ENCODE results near the gene C3orf20.

C3orf20 gene

DNA sequence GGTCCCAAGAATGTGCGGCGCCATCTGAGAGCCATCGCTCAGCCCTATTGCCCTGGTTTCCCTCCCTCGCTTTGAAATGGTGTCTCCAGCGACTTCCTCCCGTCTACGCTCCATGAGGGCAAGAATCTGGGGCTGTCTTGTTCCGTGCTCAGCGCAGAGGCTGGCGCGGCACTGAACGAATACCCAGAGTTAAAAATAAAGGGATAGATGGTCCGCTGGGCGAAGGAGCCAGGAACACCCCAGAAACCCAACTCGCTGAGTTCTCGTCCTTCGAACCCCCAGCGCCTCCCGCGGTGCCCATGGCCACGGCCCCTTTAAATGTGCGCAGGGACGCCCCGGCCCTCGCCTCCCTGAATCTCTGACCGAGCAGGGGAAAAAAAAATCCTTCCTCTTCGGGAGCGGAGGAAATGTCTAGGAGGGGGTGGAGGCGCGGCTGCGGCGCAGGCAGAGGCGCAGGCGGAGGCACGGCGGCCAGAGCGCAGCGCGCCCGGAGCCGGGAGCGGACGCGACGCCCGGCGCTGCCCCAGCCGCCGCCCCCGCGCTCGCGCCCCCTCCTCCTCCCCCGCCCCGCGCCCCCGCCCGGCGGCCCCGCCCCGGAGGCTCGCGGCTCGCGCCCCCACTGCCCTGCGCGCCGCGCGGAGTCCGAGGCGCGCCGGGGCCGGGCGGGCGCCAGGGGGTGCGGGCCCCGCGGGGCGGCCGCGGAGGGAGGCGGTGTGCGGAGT, 135.3 kb downstream of the C3orf20 start:
- no peak for DNase-seq (ENCODE audit: extremely low read depth in 1 of 2, low read depth in 1 of 2)

GRCh38 chr3:14810801-14811661, 136.1 kb downstream of the C3orf20 start:
- no peak for DNase-seq (ENCODE audit: extremely low read depth in 1 of 2, low read depth in 1 of 2)

DNA sequence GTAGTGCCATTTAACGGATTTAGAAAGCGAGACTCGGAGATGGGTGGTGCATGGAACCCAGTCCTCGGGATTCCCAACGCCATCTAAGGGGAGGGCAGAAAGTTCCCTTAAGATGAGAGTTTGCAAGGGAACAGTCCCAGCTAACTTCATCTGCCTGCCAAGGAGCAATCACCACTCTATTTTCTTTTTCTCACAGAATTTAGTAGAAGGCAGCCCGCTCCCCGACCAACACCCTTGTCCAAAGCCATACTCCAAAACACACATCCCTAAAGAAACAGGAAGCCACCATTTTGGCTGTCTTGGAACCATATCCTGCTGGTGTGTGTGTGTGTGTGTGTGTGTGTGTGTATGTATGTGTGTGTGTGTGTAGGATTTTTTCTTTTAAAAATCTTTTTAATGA, 136.7 kb downstream of the C3orf20 start:
- no peak for DNase-seq (ENCODE audit: extremely low read depth in 1 of 2, low read depth in 1 of 2)

GRCh38 chr3:14812196-14812790, 137.4 kb downstream of the C3orf20 start:
- DNase-seq (ENCODE audit: extremely low read depth in 1 of 2, low read depth in 1 of 2): no peak

DNA sequence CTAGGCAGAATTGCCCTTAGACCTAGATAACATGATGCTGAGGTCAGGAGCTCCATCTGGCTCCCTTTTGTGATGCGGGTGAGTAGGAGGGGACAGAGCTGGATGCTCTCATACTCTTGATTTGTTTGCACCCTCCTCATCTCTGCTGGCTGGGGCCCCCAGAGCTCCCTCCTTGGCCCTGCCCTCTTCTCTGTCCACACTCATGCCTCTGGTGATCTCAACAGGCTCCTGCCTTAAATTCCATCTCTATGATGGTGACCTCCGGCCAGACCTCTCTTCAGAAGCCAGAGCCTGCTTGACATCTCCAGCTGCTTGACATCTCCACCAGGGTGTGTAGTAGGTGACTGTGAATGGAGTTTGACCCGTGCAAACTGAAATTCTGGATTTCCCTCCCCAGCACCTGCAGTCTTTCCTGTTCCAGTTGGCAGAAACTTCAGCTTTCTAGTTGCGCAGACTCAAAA, 139.5 kb downstream of the C3orf20 start:
- DNase-seq (ENCODE audit: extremely low read depth in 1 of 2, low read depth in 1 of 2): no peak

DNA sequence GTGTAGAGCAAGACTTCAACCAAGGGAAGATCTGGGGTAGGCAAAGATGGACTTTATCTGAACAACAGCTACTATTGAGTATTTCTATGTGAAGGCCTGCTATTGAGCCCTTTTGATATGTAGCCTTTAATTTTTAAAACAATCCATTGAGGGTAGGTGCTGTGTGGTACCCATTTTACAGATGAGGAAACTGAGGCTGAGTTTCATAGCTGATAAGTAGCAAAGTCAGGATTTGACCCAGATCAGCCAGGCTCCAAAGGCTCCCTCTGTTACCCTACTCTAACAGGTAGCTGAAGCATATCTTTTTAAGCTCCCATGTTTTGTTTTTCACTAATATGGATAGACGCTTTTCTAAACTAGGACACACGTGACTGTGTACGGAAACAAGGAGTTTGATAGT, 141.4 kb downstream of the C3orf20 start:
- DNase-seq (ENCODE audit: extremely low read depth in 1 of 2, low read depth in 1 of 2): no peak

DNA sequence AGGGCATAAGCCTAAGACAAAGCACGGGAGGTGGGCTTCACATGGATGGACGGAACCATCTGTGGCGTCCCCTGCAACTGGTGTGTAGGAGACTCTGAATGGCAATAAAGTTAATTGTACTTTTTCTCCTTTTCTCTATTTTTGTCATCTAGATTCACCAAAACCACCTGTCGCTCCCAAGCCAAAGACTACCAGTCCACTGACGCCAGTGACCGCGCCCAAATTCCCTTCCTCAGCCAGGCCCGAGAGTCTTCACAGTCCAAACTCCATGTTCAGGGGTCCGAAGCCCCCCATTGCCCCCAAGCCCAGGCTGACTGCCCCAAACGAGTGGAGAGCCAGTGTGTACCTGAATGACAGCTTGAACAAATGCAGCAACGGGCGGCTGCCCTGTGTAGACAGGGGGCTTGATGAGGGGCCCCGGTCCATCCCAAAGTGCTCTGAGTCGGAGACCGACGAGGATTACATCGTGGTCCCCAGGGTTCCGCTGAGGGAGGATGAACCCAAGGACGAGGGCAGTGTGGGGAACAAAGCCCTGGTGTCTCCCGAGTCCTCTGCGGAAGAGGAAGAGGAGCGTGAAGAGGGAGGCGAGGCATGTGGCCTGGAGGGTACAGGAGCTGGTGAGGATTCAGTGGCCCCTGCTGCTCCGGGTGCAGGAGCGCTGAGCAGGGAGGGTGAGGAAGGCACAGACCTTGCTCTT, 144.0 kb downstream of the C3orf20 start, which contains the start of gene FGD5:
FGD5 (plus strand) TSS at position 159 of the 697 bp plus-strand sequence; CDS start at position 269, 110 bp downstream.
- DNase-seq (ENCODE audit: extremely low read depth in 1 of 2, low read depth in 1 of 2): no peak

DNA sequence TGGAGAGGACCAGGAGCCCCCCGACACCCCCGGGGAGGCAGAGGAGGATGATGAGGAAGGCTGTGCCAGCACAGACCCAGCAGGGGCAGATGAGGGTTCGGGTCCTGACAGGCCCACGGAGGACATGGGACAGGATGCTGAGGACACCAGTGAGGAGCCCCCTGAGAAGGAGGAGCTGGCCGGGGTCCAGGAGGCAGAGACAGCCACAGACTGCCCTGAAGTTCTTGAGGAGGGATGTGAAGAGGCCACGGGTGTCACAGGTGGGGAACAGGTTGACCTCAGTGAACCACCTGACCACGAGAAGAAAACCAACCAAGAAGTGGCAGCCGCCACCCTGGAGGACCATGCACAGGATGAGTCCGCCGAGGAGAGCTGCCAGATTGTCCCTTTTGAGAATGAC, 144.7 kb downstream of the C3orf20 start:
- DNase-seq (ENCODE audit: extremely low read depth in 1 of 2, low read depth in 1 of 2): no peak

DNA sequence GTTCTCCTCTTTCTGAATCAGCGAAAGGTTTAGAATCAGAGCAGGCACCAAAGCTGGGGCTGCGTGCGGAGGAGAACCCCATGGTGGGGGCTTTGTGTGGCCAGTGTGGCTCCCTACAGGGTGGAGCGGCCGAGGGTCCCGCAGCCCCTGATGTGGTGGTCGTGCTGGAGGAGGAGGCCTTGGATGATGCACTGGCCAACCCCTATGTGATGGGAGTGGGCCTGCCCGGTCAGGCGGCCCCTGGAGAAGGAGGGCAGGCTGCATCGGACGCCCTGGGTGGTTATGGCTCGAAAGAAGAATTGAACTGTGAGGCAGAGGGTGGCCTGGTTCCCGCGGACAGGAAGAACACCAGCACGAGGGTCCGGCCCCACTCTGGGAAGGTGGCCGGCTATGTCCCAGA, 145.2 kb downstream of the C3orf20 start:
- no peak for DNase-seq (ENCODE audit: extremely low read depth in 1 of 2, low read depth in 1 of 2)

DNA sequence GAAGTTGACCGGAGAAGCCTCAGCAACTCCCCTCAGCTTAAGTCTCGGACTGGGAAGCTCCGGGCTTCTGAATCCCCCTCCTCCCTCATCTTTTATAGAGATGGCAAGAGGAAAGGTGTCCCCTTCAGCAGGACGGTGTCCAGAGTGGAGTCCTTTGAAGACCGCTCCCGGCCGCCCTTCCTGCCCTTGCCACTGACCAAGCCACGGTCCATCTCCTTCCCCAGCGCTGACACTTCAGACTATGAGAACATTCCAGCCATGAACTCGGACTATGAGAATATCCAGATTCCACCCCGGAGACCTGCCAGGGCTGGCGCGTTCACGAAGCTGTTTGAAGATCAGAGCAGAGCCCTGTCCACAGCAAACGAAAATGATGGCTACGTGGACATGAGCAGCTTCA, 146.2 kb downstream of the C3orf20 start:
- DNase-seq (ENCODE audit: extremely low read depth in 1 of 2, low read depth in 1 of 2): no peak

GRCh38 chr3:14822134-14822533, 147.2 kb downstream of the C3orf20 start:
- no peak for DNase-seq (ENCODE audit: extremely low read depth in 1 of 2, low read depth in 1 of 2)
